Transverse colon (tissue), 3 donors: Measurements from ENCODE around the gene SMCR8.

ENCODE experiments used
- POLR2A ChIP-seq: fragments of 450-650 bp; IDR thresholded peaks from one replicate; pipeline ENCODE4 v1.6.1; 2016; ENCODE audit warnings: antibody characterized with exemption, mild to moderate bottlenecking, moderate library complexity
- TF ChIP-seq, protein P1 (sequence below), 5 experiments: fragments of 200-600 bp in 3 of 5; fragments of 450-650 bp in 2 of 5; sonication (generic) in 3 of 5; IDR thresholded peaks; 1 replicate in 2 of 5; 2 replicates in 3 of 5; pipeline ENCODE4 v1.5.1; 2016 to 2017; ENCODE audit warnings: antibody characterized with exemption in 5 of 5, inconsistent platforms in 3 of 5, mild to moderate bottlenecking in 2 of 5, moderate library complexity in 1 of 5

DNA sequence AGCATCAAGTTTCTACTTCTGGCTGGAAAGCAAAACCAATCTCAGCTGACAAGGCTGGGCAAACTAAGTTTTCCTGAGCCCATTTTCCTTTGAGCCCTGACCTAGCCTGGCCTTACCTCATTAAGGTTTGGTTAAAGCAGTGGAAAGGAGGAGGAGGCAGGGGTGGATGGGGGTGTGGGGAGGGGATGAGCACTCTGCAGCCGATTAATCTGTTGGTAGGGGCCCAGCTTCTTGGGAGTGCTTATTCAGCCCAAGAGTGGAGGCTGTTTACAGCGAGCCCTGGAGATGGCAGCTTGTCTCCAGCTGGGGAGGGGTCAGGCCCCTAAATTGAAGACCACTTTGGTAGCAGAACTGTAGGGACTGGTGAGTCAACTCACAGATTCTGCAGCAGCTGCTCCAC lies 12.0 kb downstream of the SMCR8 start:
- TF ChIP-seq, protein P1, sequence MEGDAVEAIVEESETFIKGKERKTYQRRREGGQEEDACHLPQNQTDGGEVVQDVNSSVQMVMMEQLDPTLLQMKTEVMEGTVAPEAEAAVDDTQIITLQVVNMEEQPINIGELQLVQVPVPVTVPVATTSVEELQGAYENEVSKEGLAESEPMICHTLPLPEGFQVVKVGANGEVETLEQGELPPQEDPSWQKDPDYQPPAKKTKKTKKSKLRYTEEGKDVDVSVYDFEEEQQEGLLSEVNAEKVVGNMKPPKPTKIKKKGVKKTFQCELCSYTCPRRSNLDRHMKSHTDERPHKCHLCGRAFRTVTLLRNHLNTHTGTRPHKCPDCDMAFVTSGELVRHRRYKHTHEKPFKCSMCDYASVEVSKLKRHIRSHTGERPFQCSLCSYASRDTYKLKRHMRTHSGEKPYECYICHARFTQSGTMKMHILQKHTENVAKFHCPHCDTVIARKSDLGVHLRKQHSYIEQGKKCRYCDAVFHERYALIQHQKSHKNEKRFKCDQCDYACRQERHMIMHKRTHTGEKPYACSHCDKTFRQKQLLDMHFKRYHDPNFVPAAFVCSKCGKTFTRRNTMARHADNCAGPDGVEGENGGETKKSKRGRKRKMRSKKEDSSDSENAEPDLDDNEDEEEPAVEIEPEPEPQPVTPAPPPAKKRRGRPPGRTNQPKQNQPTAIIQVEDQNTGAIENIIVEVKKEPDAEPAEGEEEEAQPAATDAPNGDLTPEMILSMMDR (IDR thresholded peaks at IDR 0.05): no peak
- TF ChIP-seq POLR2A: no peak
